HG03432 (cell line): Measurements from ENCODE around the gene TIMM44.

ENCODE experiments used
- ATAC-seq: cut with Tn5 transposase; IDR thresholded peaks from one replicate; pipeline ENCODE4 v1.9.1; 2021; ENCODE audit warnings: mild to moderate bottlenecking, moderate library complexity; ENCODE audit not compliant: unreplicated experiment

Gene TIMM44, protein sequence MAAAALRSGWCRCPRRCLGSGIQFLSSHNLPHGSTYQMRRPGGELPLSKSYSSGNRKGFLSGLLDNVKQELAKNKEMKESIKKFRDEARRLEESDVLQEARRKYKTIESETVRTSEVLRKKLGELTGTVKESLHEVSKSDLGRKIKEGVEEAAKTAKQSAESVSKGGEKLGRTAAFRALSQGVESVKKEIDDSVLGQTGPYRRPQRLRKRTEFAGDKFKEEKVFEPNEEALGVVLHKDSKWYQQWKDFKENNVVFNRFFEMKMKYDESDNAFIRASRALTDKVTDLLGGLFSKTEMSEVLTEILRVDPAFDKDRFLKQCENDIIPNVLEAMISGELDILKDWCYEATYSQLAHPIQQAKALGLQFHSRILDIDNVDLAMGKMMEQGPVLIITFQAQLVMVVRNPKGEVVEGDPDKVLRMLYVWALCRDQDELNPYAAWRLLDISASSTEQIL

DNA sequence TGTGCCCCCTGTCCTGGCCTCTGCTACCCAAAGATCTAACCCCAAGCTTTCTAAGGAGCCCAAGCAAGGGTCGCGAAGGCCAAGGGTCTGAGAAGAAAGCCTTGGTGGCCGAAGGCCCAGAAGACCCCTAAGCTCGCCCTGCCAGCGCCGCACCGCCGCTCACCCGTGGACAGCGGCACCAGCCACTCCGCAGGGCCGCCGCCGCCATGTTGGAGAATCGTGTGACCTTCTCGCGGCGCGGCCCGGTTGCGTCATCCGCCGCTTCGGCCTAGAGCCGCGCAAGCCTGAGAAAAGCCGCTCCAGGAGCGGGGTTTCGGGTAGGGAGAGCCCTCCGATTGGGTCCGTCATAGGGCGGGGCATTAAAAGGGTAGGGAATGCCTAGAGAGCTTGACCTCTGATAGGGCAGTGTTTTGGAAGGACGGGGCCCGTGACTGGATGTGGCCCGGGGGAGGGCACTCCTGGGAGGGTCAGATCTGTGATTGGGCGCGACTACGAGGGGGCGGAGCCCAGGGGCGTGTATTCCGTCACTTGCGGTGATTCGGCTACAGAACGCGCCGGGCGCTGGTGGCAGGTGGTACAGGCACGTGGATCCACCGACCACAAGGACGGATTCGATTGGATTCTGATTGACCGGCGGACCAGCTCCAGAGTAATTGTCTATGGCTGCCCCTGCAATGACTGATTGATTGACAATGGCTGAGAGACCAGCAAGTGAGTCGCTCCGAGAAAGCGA lies at the start of gene TIMM44:
TIMM44 (minus strand) TSS at position 223 of the 733 bp plus-strand sequence; CDS start at position 208, 15 bp downstream.
- ATAC-seq = peak; percentile 91

DNA sequence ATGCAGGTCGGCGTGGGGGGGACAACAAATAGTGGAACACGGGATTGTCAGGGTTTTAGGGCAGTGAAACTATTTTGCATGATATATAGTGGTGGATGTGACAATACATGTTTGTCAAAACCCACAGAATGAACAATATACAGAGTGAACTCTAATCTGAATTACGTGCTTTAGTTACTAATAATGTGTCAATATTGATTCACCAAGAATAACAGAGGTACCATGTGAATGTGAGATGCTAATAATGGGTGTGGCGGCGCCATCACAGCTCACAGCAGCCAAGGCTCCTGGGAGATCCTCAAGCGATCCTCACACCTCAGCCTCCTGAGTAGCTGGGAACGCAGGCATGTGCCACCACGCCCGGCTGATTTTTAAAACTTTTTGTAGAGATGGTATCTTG lies 49.1 kb upstream of the TIMM44 start:
- no peak for ATAC-seq

DNA sequence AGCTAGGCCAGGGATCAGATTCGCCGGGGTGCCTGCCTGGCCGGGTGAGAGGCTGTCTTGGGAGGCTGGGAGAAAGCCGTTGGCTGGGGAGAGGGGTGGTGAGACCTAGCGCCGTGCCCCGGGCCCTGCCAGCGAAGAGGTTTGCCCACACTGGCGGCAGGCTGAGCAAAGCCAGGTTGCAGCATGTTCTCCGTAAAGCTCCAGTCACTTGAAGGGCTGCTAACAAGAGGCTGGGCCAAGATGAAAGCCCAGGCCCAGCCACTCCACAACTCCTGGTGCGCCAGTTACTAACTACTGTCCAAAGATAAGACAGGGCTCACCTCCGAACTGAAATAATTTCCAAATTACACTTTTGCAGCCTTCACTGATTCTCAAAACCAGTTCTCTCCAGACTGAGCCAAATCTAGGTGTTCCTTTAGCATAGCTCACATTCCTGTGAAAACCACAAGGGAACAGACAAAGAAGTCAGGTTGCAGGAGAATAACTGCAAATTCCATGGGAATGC lies 45.7 kb upstream of the TIMM44 start:
- no peak for ATAC-seq

DNA sequence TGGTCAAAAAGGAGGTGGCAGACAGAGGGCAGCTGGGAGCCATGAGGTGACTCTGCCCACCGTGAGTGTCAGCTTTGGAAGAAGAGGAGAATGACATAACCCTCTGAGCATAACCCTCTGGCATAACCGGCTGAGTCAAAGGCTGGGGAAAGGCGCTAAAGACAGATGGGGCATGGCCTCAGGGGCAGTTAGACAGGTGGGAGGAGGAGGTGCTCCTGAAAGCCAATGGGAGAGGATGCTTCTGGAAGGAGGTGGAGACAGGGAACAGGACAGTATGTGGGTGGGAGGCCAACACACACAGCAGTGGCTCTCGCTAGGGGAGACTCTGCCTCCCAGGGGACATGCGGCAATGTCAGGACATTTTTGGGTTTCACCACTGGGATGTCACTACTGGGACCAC lies 44.8 kb upstream of the TIMM44 start:
- no peak for ATAC-seq

DNA sequence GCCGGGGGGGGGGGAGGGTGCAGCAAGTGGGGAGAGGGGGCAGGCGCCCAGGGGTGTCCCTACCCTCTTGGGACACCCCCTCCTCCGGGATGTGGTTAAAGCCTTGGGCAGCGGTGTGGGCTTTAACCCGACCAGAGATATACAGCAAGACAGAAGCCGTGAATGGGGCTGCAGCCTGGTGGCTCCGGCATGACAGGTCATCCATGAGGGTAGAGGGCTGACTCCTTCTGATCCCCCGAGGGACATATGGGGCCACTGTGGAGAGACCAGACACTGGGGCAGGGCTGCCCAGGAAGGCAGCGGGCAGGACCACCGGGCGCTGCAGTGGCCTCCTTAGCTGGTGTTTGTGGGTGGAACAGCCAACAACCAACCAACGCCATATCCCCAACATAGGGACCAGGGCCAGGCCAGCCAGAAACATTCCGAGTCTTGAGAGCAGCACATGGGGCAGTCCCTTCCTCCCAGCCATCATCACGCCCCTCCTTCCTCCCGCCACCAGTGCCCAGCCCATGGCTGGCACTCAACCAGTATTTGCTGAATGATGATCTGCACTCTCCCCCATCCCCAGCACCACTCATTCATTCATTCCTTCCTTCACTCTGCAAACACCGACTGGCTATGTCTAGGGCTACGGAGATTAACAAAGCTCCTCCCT lies 43.8 kb upstream of the TIMM44 start:
- ATAC-seq = no peak

DNA sequence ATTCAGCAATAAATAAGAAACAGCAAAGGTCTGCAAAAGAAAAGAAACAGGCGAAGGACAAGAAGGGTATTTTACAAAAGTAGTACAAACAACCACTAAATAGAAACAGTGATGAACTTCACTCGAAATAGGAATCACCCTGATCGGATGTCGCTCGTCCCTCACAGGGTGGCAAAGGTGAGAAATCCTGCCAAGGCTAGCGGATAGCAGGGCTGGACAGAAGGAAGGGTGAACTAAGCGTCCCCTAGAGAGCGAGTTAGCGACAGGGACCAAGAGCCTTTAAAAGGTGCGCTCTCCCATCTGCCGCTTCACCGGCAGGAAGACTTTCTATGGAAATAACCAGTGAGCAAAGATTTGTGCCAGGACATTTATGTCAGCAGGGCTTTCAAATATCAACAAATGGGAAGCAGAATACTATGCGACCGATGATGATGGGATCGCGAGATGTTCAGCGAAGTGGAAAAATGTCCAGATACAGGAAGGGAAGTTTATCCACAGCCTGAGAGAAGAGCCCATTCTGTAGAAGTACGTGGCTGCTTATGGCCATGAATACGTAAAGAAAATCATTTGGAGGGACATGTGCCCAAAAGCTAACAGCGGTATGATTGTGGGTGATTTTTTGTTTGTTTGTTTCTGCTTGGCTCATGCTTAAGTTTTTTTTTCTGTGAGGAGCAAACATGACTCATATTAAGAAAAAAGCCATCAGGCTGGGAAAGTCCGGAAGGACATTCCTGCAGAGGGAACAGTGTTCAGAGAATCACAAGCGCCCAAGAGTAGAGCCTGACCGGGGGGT lies 43.1 kb upstream of the TIMM44 start:
- no peak for ATAC-seq

DNA sequence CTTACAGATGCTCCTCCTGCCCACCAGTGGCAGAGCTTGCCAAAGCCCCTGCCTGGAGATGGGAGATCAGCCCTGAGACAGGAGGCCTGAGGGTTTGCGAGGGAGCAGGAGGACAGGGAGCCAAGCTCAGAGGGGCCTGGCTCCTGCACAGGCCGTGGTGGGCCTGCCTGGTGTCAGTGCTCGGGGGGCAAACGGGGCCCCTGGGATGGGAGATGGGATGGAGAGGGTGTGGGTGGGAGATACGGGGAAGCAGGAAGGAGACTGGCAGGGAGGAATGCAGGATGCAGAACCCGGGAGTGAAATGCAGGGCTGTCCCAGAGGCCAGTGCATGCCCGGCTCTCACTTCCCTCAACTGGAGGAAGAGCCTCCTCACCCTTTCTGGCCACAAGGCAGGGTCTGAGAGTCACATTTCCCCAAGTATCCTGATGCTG lies 42.0 kb upstream of the TIMM44 start:
- ATAC-seq = no peak

DNA sequence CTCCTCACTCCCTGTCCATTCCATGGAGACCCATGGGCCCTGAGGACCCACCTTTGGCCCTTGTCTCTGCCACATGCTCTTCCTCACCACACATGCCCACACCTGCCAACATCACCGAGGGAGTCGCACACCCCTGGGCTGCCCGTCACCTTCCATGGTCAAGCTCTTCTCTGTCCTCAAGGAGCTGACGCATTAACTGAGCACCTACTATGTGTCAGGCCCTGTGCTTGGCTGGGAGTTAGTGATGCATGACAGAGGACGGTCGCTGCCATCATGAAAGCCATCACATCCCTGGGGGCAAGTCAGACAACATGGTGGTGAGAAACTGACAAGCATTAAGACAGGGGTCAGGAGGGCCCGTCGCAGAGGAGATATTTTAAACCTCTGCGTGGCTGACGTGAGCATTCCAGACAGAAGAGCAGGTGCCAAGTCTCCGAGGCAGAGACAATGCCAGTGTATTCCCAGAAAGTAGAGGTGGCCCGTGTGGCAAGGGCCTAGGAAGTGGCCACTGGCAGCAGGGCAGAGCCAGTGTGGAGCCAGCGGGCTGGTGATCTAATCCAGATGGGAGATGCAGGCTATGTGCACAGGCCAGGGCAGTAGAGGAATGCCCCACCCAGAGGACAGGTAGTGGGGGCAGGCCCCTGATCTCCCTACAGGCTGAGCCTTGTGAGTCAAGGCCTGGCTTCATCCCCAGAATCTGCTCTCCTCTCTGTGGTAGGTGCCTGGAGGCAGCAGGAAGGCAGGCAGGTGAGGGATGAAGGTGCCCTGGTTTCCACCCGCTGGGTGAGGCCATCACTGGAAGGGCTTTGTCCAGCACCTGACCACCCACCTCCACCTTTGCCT lies 40.8 kb upstream of the TIMM44 start:
- ATAC-seq = no peak

DNA sequence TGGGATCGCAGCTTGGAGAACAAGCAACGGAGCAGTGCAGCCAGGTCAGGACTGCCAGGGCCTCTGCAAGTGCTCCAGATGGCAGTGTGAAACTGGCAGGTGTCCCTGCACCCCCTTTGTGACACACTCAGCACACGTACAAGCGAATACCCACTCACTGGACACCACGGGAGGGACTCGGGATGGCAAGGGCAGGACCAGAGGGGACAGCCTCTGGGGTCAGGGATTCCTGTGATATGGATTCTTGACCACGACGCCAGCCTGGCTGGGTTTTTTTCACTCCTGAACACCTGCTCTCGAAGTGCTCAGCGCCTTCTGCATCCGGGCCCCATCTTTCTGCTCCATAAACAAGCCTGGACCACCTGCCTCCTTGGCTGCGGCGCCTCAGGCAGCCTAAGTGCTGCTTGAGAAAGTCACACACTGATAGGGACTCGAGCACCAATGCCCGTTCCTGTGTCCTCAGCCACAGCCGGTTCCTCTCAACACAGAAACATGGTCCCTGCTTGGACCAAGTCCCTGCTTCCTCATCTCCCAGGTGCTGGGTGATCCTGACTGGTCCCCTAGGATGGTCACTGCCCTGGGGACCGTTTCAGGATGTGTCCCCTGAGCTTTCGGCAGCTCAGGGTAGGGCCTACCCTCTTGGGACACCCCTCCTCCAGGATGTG lies 40.0 kb upstream of the TIMM44 start:
- ATAC-seq = no peak

DNA sequence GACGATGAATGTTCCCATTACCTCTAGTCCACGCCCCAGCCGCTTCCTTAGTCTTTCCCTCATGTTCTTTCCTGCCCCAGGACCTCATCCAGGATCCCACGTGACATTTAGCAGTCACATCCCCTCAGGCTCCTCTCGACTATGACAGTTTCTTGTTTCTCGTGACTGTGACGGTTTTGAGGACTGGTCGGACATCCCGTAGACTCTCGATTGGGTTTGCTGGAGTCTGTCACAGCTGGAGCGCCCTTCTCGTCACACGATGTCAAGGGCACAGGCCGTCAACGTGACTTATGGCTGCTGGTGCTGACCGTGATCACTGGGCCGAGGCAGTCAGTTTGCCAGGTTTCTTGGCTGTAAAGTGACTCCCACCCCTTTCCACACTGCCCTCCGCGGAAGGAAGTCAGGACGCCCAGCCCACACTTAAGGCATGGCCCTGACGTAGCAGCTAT lies 39.2 kb upstream of the TIMM44 start:
- ATAC-seq = no peak

DNA sequence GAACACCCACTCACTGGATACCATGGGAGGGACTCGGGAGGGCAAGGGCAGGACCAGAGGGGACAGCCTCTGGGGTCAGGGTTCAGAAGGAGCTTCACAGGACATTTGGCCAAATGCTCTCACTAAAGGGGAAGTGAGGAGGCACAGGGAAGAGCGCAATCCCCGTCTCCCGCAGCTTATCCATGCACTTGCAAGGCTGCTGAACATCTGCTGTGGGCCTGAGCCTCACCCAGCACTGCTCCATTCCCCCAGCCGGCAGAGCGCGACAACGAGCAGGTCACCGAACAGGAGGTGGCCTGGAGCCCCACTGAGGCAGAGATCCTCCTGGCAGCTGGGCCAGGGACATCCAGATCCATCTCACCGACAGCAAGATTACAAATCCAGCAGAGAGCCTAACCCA lies 38.6 kb upstream of the TIMM44 start:
- ATAC-seq = no peak

DNA sequence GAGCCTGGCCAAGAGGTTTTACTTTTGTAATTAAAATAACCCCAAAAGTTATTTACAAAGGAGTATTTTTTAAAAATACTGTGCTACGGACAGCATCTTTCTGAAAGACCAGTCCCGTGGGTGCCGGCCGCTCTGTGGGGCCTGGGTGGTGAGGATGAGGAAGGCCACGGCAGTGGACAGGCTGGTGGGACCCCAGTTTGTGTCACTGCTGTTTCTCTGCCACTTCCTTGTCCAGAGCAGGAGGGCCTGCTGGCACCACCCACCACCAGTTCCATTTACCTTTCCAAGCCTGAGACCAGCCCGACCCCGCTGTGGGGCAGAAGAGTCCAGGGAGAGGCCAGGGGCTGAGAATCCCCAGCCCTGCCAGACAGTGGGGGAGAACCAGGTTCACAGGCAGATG lies 38.2 kb upstream of the TIMM44 start:
- ATAC-seq = no peak

DNA sequence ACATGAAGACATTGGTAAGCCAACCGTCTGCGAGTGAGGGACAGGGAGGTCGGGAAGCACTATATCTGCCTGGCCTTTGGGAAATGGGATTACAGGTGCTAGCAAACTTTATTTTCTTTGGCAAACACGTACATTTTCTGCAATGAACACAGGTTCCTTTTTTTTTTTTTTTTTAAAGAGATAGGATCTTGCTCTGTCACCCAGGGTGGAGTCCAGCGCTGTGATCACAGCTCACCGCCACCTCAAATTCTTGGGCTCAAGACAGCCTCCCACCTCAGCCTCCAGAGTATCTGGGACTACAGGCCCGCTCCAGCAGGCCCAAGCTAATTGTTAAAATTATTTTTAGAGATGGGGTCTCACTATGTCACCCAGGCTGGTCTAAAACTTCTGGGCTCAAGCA lies 37.7 kb upstream of the TIMM44 start:
- ATAC-seq = no peak

DNA sequence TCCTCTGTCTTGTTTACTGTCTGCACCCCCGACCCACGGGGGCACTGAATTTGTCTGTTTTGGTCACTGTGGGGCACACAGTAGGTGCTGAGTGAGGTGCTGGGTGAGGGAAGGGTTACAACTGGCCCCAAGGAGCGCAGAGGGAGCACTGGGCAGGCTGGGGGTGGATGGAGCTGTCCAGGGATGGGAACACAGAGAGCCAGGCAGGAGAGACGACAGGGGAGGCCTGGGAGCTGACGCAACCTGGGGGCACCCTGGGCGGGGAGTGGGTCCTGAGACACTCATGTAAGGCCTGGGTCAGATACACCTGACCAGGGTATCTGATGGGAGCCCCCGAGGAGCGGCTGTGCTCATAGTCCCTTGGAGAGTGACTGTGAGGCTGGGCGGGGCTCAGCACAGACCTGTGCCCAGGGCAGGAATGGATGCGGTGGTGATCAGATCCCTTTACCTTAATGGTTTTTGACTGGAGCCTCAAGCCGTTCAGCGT lies 37.2 kb upstream of the TIMM44 start:
- no peak for ATAC-seq

DNA sequence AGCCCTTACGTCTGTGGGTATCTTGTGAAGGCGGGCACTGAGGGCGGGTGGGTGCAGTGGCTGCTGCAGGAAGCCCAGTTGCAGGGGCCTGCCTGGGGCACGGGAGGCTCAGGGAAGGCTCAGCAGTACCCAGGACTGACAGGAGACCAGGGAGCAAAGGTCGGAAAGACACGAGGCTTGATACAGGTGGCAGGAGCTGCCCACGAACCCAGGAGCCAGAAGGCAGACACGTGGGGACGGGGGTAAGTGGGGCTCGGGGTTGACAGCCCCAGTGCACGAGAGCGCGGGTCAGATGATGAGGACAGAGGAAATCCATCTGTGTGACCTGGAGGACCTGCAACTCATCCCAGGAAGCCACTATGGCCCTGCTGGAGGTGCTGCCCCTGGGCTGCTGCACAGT lies 36.7 kb upstream of the TIMM44 start:
- no peak for ATAC-seq

DNA sequence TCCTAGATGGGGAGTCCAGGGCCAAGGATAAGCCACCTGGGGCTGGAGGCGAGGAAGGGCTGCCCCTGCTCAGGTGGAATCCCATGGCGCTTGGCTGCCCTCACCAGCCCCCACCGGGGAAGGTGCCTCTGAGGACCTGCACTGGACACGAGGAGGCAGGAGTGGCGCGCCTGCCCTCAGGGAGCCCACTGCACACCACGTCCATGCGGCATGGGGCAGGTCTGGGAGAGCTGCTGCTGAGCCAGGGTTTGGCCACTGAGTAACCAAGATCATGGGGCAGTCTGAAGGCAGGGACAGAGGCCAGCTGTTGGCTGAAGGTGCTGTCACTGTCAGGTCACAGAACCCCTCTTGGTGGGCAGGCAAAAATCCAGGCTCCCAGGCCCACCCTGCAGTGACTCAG lies 36.1 kb upstream of the TIMM44 start:
- ATAC-seq = no peak

DNA sequence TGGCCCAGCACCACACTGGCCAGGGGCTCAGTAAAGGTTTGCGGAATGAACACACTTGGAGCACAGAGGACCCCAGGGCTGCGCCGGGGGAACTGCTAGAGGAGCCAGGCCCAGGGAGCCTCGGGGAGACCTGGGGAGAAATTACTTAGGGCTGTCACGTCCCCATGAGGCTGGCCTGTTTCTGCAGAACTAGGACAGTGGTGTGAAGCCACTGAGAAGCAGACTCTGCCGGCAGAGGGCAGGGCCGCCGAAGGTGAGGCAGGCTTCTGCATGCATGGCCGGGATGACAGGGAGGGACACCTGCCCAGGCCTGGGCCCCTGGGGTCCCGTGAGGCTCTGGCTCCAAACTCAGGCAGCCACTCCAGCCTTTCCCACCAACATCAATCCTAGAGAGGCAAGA lies 35.5 kb upstream of the TIMM44 start:
- ATAC-seq = no peak

DNA sequence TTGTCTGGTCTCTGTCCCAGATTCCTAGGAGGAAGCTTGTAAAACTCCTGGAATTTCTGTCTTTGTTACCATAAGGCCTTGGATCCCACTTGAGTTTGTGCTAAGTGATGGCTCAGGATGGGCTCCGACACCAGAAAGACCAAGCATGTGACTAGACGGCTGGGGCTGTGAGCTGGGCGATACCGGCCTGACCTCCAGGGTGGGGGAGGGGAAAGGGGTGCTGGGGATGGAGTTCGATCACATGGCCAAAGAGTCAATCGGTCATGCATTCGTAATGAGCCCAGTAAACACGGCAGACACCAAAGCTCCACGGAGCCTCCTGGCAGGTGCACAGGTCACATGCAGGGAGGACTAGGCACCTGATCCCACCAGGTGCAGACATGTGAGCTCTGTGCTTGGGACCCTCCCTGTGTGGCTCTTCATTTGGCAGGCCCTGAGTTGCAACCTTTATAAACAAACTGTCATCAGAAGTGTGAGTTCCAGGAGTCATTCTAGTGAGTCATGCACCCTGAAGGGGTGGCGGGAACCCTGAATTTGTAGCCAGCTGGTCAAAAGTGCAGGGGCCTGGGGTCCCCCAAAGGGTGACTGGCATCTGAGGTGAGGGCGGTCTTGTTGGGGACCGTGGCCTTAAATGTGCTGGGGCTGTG lies 34.8 kb upstream of the TIMM44 start:
- no peak for ATAC-seq

DNA sequence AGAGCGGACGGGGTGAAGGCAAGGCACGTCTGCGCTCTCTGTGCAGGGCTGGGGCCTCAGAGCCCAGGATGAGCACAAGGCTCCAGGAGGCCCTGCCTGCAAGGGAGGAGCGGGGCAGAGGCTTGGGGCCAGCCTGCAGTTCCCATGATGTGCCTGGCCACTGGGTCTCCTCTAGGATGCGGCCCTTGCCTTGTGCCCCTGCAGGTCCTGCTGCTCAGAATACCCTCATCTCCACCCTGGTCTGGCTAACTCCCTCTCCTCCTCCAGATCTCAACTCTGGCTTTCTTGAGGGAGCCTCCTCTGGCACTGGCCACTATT lies 34.2 kb upstream of the TIMM44 start:
- ATAC-seq = no peak
